Activated CD8-positive, alpha-beta T cell treated with anti-CD3 and anti-CD28 coated beads for 36 hours (primary cell): ENCODE measurements around the gene PCGF3. TPM values are rescaled to one million over a fixed set of nuclear protein-coding genes. Genes with fewer than 3 reads are reported as not detected.

Experiments
- ATAC-seq: fragments of 200-7000 bp; cut with Tn5 transposase; one replicate; pipeline ENCODE4 v1.10.0; 2021; ENCODE audit warnings: mild to moderate bottlenecking, moderate library complexity
- CTCF ChIA-PET: fragments of 350-600 bp; sonication (Branson Sonifier 250); formaldehyde crosslinking; loops from one replicate; lab custom pipeline; 2021; ENCODE audit warnings: antibody characterized with exemption; lab: Charles Lee
- POLR2A ChIA-PET: fragments of 350-600 bp; sonication (Branson Sonifier 250); formaldehyde crosslinking; loops from one replicate; lab custom pipeline; 2021; ENCODE audit warnings: antibody characterized with exemption; lab: Charles Lee
- DNase-seq: peaks from one replicate; pipeline ENCODE4 v3.0.0-alpha.2; 2020
- H3K27ac Mint-ChIP-seq: one replicate; pipeline ENCODE4 v1.8.0; 2021; ENCODE audit warnings: mild to moderate bottlenecking, mixed read lengths
- H3K27me3 Mint-ChIP-seq: one replicate; pipeline ENCODE4 v1.8.0; 2021; ENCODE audit warnings: mixed read lengths
- H3K36me3 Mint-ChIP-seq: one replicate; pipeline ENCODE4 v1.8.0; 2021; ENCODE audit warnings: low read depth, mixed read lengths
- H3K4me1 Mint-ChIP-seq: one replicate; pipeline ENCODE4 v1.8.0; 2021; ENCODE audit warnings: low read depth, mixed read lengths
- H3K4me3 Mint-ChIP-seq: one replicate; pipeline ENCODE4 v1.8.0; 2021; ENCODE audit warnings: mild to moderate bottlenecking, moderate library complexity, mixed read lengths
- H3K9me3 Mint-ChIP-seq: one replicate; pipeline ENCODE4 v1.8.0; 2021; ENCODE audit warnings: mixed read lengths
- intact Hi-C: fragments of 100-400 bp; cut with micrococcal nuclease; formaldehyde crosslinking; loops from one replicate; pipeline ENCODE4 v1.10.0; 2022
- total RNA-seq, 2 experiments: library from RNA; stranded (reverse); gene quantifications; one replicate each; pipeline ENCODE4 v1.2.3, GENCODE V29; 2021
- TF ChIP-seq, protein P1 (sequence below): fragments of 200-600 bp; IDR thresholded peaks from one replicate; pipeline ENCODE4 v1.8.0; 2022; ENCODE audit warnings: antibody characterized with exemption, mild to moderate bottlenecking

The PCGF3 gene
- total RNA-seq, 2 experiments from 2014 or later, result 23.9 to 25.6 TPM

DNA sequence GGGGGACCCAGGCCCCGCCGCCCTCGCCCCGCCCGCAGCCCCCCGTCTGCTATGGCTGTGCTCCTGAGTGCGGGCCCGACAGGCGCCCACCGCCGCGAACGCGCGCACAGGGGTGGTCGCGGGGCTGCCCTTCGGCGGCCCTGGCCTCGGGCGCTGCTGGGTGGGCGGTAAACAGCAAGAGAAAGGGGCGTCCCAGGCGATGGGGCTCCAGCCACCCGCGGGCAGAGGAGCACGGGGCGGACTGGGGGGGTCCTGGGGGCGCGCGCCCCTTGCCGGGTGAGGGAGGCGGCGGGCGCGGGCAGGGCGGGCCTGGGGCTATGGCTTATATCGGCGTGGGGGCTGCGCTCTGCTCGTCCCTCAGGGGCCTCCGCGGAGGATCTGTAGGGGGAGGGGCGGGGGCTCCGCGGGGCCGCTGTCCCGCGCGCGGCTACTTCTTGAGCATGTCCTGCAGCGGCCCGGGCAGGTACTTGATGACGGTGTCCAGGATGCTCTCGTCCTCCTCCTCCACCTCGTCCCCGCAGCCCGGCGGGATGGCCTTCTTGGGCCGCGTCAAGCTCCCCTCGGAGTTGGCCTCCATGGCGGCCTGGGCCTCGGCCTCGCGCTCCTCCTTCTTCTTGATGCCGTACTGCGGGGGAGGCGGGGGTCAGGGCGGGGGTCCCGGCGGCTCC is 80.6 kb downstream of the PCGF3 start:
- no peaks in the 10 kb centered on the region for H3K9me3 Mint-ChIP-seq
- no peak overlapping the region for H3K4me3 Mint-ChIP-seq
- TF ChIP-seq, protein P1, sequence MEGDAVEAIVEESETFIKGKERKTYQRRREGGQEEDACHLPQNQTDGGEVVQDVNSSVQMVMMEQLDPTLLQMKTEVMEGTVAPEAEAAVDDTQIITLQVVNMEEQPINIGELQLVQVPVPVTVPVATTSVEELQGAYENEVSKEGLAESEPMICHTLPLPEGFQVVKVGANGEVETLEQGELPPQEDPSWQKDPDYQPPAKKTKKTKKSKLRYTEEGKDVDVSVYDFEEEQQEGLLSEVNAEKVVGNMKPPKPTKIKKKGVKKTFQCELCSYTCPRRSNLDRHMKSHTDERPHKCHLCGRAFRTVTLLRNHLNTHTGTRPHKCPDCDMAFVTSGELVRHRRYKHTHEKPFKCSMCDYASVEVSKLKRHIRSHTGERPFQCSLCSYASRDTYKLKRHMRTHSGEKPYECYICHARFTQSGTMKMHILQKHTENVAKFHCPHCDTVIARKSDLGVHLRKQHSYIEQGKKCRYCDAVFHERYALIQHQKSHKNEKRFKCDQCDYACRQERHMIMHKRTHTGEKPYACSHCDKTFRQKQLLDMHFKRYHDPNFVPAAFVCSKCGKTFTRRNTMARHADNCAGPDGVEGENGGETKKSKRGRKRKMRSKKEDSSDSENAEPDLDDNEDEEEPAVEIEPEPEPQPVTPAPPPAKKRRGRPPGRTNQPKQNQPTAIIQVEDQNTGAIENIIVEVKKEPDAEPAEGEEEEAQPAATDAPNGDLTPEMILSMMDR, result no peak
- DNase-seq, result no peak
- H3K27me3 Mint-ChIP-seq, result peaks cover 25% of the 10 kb centered on the region
- no peak overlapping the region for H3K27ac Mint-ChIP-seq
- ChIA-PET POLR2A (no interaction called here), CTCF (no interaction called here)
- peaks cover 14% of the 10 kb centered on the region for H3K4me1 Mint-ChIP-seq
- no peak for ATAC-seq
- no peaks in the 10 kb centered on the region for H3K36me3 Mint-ChIP-seq
- intact Hi-C loops, result no loop called here

DNA sequence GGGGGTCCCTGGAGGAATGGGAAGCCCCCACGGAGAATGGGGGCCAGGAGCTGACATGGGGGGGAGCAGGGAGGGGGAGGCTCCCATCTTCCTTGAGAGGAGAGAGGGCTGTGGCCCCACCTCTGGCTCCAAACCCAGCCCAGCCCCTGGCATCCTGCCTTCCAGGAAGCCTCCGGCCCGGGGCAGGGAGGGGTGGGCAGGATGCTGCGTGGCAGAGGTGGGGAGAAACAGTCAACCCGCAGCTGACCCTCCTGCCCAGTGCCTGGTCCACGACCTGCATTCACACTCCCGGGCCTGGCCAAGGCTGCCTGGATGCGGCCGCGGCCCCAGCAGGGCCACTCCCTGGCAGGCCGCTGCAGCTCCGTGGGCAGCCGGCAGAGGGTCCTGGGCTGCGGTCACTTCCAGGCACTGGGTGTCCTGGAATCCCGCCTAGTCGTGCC is 81.2 kb downstream of the PCGF3 start:
- Mint-ChIP-seq H3K4me3 (no peak overlapping the region), H3K27me3 (peaks cover 25% of the 10 kb centered on the region), H3K27ac (no peak overlapping the region), H3K9me3 (no peaks in the 10 kb centered on the region), H3K36me3 (no peaks in the 10 kb centered on the region), H3K4me1 (peaks cover 14% of the 10 kb centered on the region)
- DNase-seq (no peak), ATAC-seq (no peak)
- ChIA-PET CTCF (no interaction called here), POLR2A (no interaction called here)
- TF ChIP-seq, protein P1, result no peak
- intact Hi-C loops, result no loop called here

DNA sequence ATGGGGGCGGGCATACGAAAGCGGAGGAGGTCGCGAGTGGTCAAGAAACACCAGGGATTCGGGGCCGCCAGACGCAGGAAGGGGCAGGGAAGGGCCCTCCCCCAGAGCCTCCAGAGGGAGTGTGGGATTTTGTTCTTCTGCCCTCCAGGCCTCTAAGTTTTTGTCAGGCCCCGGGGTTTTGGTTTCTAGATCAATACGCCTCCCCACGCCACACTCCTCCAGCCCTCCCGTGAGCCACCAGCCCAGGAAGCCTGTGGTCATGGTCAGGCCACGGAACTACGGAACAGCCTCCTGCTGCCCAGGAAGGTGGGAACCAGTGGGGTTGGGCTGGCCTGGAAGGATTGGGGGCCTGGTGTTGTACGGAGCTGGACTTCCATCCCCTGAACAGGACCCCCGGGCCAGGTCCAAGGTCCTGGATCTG is 81.9 kb downstream of the PCGF3 start:
- no peaks in the 10 kb centered on the region for H3K9me3 Mint-ChIP-seq
- peaks cover 10% of the 10 kb centered on the region for H3K4me1 Mint-ChIP-seq
- DNase-seq (no peak), ATAC-seq (no peak)
- ChIA-PET POLR2A (no interaction called here), CTCF (no interaction called here)
- H3K36me3 Mint-ChIP-seq, result no peaks in the 10 kb centered on the region
- H3K27ac Mint-ChIP-seq, result no peak overlapping the region
- H3K4me3 Mint-ChIP-seq, result peak overlapping the region; percentile 11
- TF ChIP-seq, protein P1, result no peak
- H3K27me3 Mint-ChIP-seq, result peaks cover 25% of the 10 kb centered on the region
- intact Hi-C loops, result no loop called here

DNA sequence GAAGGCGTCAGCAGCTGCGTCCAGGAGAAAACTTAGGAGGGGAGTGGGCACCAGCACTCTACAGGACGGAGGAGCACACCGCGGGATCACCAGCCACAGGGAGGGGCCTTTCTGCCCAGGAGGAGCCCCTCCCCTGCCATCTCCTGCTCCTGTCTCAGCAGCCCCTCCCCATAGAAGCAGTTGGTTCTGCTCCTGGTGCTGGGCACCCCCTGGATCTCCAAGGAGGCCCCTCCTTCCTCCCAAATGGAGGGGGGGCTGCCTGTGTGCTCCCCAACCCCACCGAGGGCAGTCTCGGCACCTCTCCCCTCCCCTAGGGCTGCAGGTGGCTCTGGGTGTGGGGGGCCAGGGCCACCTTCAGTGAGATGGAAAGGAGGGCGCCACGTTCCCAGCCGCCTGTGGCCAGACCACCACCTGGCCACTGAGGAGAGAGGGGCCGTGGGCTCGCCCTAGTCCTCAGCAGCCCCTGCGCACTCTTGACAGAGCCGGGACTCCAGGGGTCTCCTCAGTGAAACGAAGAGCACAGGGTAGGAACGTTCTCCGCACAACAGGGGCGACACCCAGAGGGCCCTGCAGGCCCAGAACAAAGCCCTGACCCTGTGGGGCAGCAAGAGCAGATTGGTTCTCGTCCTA is 82.5 kb downstream of the PCGF3 start:
- Mint-ChIP-seq H3K4me1 (peaks cover 15% of the 10 kb centered on the region), H3K4me3 (no peak overlapping the region), H3K36me3 (no peaks in the 10 kb centered on the region), H3K9me3 (no peaks in the 10 kb centered on the region), H3K27ac (no peak overlapping the region), H3K27me3 (peaks cover 30% of the 10 kb centered on the region)
- DNase-seq (no peak), ATAC-seq (no peak)
- intact Hi-C loops, result no loop called here
- POLR2A ChIA-PET, result no interaction called here
- TF ChIP-seq, protein P1, result no peak
- CTCF ChIA-PET, result no interaction called here

DNA sequence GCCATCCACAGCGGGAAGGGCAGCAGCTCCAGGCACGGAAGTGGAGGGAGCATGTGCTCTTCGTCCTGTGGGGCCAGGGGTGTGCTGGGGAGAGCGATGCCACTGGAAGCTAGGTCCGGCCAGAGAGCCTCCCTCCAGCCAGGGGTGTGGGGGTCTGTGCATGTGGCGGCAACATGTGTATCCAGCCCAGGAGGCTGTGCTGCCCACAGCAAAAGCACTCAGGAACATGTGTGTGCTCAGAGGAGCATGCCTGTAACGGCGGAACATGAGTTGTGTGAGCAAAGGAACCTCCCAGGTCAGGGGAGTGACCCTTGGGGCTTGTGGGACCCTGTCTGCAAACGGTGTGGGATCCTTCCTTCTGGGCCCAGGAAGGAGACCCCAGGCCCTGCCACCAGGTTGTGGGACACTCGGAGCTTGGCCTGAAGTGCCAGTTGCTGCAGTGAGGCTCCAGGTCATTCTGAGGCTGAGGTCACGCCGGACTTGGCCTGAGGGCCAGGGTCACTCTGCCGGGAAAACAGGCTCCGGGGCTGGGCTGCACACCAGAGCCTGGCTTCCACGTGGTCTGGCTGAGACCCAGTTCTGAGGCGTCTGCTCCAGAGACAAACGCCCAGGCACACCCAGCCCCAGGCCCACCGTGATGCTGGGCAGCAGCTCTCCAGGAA is 83.1 kb downstream of the PCGF3 start:
- intact Hi-C loops, result no loop called here
- Mint-ChIP-seq H3K27ac (no peak overlapping the region), H3K27me3 (peaks cover 34% of the 10 kb centered on the region), H3K4me1 (peaks cover 16% of the 10 kb centered on the region), H3K36me3 (no peaks in the 10 kb centered on the region), H3K4me3 (no peak overlapping the region), H3K9me3 (no peaks in the 10 kb centered on the region)
- no peak for DNase-seq
- ChIA-PET CTCF (no interaction called here), POLR2A (no interaction called here)
- ATAC-seq, result no peak
- TF ChIP-seq, protein P1, result no peak
